HepG2 (cell line): ENCODE measurements around the gene GUK1. TPM values are rescaled to one million over a fixed set of nuclear protein-coding genes. Genes with fewer than 3 reads are reported as not detected.

Experiments used
- ATAC-seq: fragments of 200-7000 bp; cut with Tn5 transposase; 3 replicates; pipeline ENCODE4 v1.9.1; 2020; ENCODE audit warnings: mild to moderate bottlenecking, moderate library complexity
- BruUV-seq: library from RNA; stranded (reverse); fragments of 400-500 nt; replicated peaks from 2 replicates; lab custom pipeline; 2021; lab: Mats Ljungman, UMichigan
- CTCF ChIA-PET: fragments of 300-600 bp; formaldehyde crosslinking; extraction: SDS; loops from one replicate; lab custom pipeline; 2021; ENCODE audit warnings: low total read pairs, inconsistent platforms, low intra/inter-chr PET ratio; lab: Yijun Ruan, JAX
- POLR2A ChIA-PET: fragments of 350-600 bp; sonication (Branson Sonifier 250); formaldehyde crosslinking; loops from one replicate; lab custom pipeline; 2020; ENCODE audit warnings: antibody characterized with exemption, inconsistent platforms; lab: Yijun Ruan, JAX
- DNase-seq: peaks from one replicate; pipeline ENCODE4 v3.0.0-alpha.2; 2015; ENCODE audit warnings: low spot score
- FAIRE-seq: peaks from 3 replicates; lab custom pipeline; 2011; peaks lifted over from hg19 to GRCh38; lab: Jason Lieb, UNC
- H2AFZ ChIP-seq: one replicate; pipeline ENCODE4 v1.6.1; 2011; ENCODE audit warnings: low read length, inconsistent platforms
- H3K27ac ChIP-seq: fragments of 300-600 bp; 3 replicates; pipeline ENCODE4 v1.8.0; 2011; ENCODE audit warnings: mixed run types, mild to moderate bottlenecking, mixed read lengths, low read length, inconsistent platforms; ENCODE audit not compliant: insufficient read depth; ENCODE audit errors: extremely low read length
- H3K27me3 ChIP-seq, 2 experiments: fragments of 200-600 bp in 1 of 2; 2 replicates in 1 of 2; 3 replicates in 1 of 2; pipeline versions ENCODE4 v1.6.0 to v1.8.0; 2011; ENCODE audit warnings: low read length in 2 of 2, mild to moderate bottlenecking in 2 of 2, moderate library complexity in 2 of 2, inconsistent platforms in 1 of 2; ENCODE audit not compliant: insufficient read depth in 2 of 2, control insufficient read depth in 1 of 2
- H3K36me3 ChIP-seq, 2 experiments: fragments of 200-600 bp in 1 of 2; replicated peaks in 1 of 2; 2 replicates in 1 of 2; 3 replicates in 1 of 2; pipeline versions ENCODE4 v1.5.1 to v1.8.0; 2011; ENCODE audit warnings: low read length in 2 of 2, inconsistent platforms in 1 of 2; ENCODE audit not compliant: insufficient read depth in 2 of 2, control insufficient read depth in 1 of 2
- H3K4me1 ChIP-seq: 2 replicates; pipeline ENCODE4 v1.5.1; 2012; ENCODE audit warnings: low read length, inconsistent platforms; ENCODE audit not compliant: insufficient read depth
- H3K4me2 ChIP-seq: 2 replicates; pipeline ENCODE4 v1.6.0; 2011; ENCODE audit warnings: low read depth, low read length, inconsistent platforms
- H3K4me3 ChIP-seq, 3 experiments: fragments of 200-600 bp in 1 of 3; sonication (generic), shearing (Covaris generic) in 1 of 3; replicated peaks in 1 of 3; 2 replicates each; pipeline ENCODE4 v1.5.1; 2011 to 2016; ENCODE audit warnings: low read length in 3 of 3, inconsistent platforms in 2 of 3, low read depth in 2 of 3, mild to moderate bottlenecking in 2 of 3, control low read depth in 1 of 3, mixed read lengths in 1 of 3; ENCODE audit not compliant: insufficient read depth in 1 of 3
- H3K79me2 ChIP-seq: one replicate; pipeline ENCODE4 v1.6.1; 2011; ENCODE audit warnings: low read length, inconsistent platforms; ENCODE audit not compliant: insufficient read depth
- H3K9ac ChIP-seq: 2 replicates; pipeline ENCODE4 v1.6.0; 2011; ENCODE audit warnings: mild to moderate bottlenecking, low read depth, low read length, inconsistent platforms; ENCODE audit not compliant: insufficient read depth
- H3K9me3 ChIP-seq: 2 replicates; pipeline ENCODE4 v1.5.1; 2012; ENCODE audit warnings: mild to moderate bottlenecking, low read length
- H4K20me1 ChIP-seq: 2 replicates; pipeline ENCODE4 v1.6.0; 2011; ENCODE audit warnings: inconsistent platforms, mild to moderate bottlenecking, low read length, moderate library complexity; ENCODE audit not compliant: insufficient read depth
- CBX5 ChIP-seq: sonication (generic); formaldehyde crosslinking; IDR thresholded peaks from 2 replicates; pipeline ENCODE4 v1.4.0; 2020; ENCODE audit warnings: missing genetic modification reagents, borderline replicate concordance
- DMAP1 ChIP-seq: IDR thresholded peaks from 2 replicates; pipeline ENCODE4 v1.6.1; 2016
- EP300 ChIP-seq, 3 experiments: sonication (generic) in 1 of 3; formaldehyde crosslinking in 1 of 3; IDR thresholded peaks; 2 replicates each; pipeline versions ENCODE4 v1.5.1 to v1.6.1; 2011 to 2020; ENCODE audit warnings: low read depth in 2 of 3, low read length in 2 of 3, borderline replicate concordance in 1 of 3, improper control_type of control experiment in 1 of 3, mild to moderate bottlenecking in 1 of 3, missing genetic modification reagents in 1 of 3, moderate library complexity in 1 of 3
- JUNB ChIP-seq: sonication (generic); formaldehyde crosslinking; IDR thresholded peaks from 2 replicates; pipeline ENCODE4 v1.8.0; 2022; ENCODE audit warnings: missing genetic modification reagents, mild to moderate bottlenecking, borderline replicate concordance
- LRRFIP1 ChIP-seq: sonication (generic); formaldehyde crosslinking; conservative IDR thresholded peaks from 2 replicates; pipeline ENCODE4 v1.4.0; 2020; ENCODE audit warnings: missing genetic modification reagents
- ZBTB1 ChIP-seq: sonication (generic); formaldehyde crosslinking; IDR thresholded peaks from 2 replicates; pipeline ENCODE4 v1.4.0; 2020; ENCODE audit warnings: missing genetic modification reagents, borderline replicate concordance
- ZBTB39 ChIP-seq: sonication (generic); formaldehyde crosslinking; IDR thresholded peaks from 2 replicates; pipeline ENCODE4 v1.5.0; 2020; ENCODE audit warnings: missing genetic modification reagents
- ZNF335 ChIP-seq: sonication (generic); formaldehyde crosslinking; IDR thresholded peaks from 2 replicates; pipeline ENCODE4 v1.4.0; 2020; ENCODE audit warnings: missing genetic modification reagents
- ZNF619 ChIP-seq: sonication (generic); formaldehyde crosslinking; IDR thresholded peaks from 2 replicates; pipeline ENCODE4 v1.4.0; 2020; ENCODE audit warnings: mild to moderate bottlenecking, missing genetic modification reagents
- ZNF652 ChIP-seq: IDR thresholded peaks from 2 replicates; pipeline ENCODE4 v1.6.1; 2016; ENCODE audit warnings: low read depth, borderline replicate concordance
- ZNF709 ChIP-seq: sonication (generic); formaldehyde crosslinking; IDR thresholded peaks from 2 replicates; pipeline ENCODE4 v1.5.0; 2020; ENCODE audit warnings: mild to moderate bottlenecking, missing genetic modification reagents
- ZNF784 ChIP-seq: sonication (generic); formaldehyde crosslinking; IDR thresholded peaks from 2 replicates; pipeline ENCODE4 v1.5.1; 2020; ENCODE audit warnings: missing genetic modification reagents, mild to moderate bottlenecking, borderline replicate concordance
- ZNF878 ChIP-seq: sonication (generic); formaldehyde crosslinking; IDR thresholded peaks from 2 replicates; pipeline ENCODE4 v1.8.1; 2023; ENCODE audit warnings: mild to moderate bottlenecking, missing genetic modification reagents, moderate library complexity
- WGBS: methylation state at CpG from one replicate; pipeline ENCODE4 v1.1.6; 2017; ENCODE audit warnings: low lambda C conversion rate; 5-methylcytosine and 5-hydroxymethylcytosine counted together
- in situ Hi-C: cut with HindIII; loops from 2 replicates; pipeline ENCODE4 v1.10.0; 2017; ENCODE audit warnings: low pct_unique_long_range_greater_than_20kb; ENCODE audit not compliant: extremely low pct_ligation_motif_present
- intact Hi-C: fragments of 100-400 bp; cut with micrococcal nuclease; formaldehyde crosslinking; loops from one replicate; pipeline ENCODE4 v1.10.0; 2022; ENCODE audit not compliant: unreplicated experiment
- polyA plus RNA-seq, 8 experiments: library from polyadenylated mRNA; depleted of rRNA in 3 of 8; stranded (reverse) in 7 of 8; unstranded in 1 of 8; fragments of >200 nt; fragmentation: Illumina TruSeq in 4 of 8; extraction: Trizol in 4 of 8; gene quantifications; 2 replicates each; pipeline versions ENCODE4 v1.2.1 to v1.2.3, GENCODE V29; 2011 to 2016; ENCODE audit warnings: low read depth in 4 of 8, missing spikeins in 1 of 8, mixed read lengths in 1 of 8; ENCODE audit not compliant: insufficient read depth in 1 of 8
- total RNA-seq, 5 experiments: library from RNA; depleted of rRNA; stranded (reverse); fragments of >200 nt; fragmentation: Illumina TruSeq; extraction: Trizol; gene quantifications; 2 replicates each; pipeline ENCODE4 v1.2.3, GENCODE V29; 2016; ENCODE audit warnings: low read depth in 1 of 5

Gene GUK1
- total and polyA plus RNA-seq, 2 of the 13 experiments (the other 11 are each of a cell fraction or from before 2014, with no cell fraction given), result 116 to 154 TPM

- Histone ChIP-seq H3K9ac (no peak overlapping the region), H3K4me3 (no peak overlapping the region), H3K79me2 (peaks cover 5% of the 10 kb centered on the region)
- TF ChIP-seq CBX5 (CRISPR knock-in tag), result no peak
- TF ChIP-seq ZBTB1 (CRISPR knock-in tag), result no peak
- no peak for TF ChIP-seq LRRFIP1
- no peak for TF ChIP-seq ZNF784 (CRISPR knock-in tag)
- TF ChIP-seq ZNF619 (CRISPR knock-in tag), result no peak
- no peak for TF ChIP-seq ZNF652 (CRISPR knock-in tag)
- no peak for TF ChIP-seq DMAP1 (CRISPR knock-in tag)
- no peak for TF ChIP-seq EP300 (IDR thresholded peaks at IDR 0.05; ENCODE audit: low read depth in 2 of 2, low read length in 2 of 2)
- no peak for TF ChIP-seq EP300 (CRISPR knock-in tag; IDR thresholded peaks at IDR 0.05; ENCODE audit: borderline replicate concordance)
- TF ChIP-seq ZNF335, result no peak
- no peak for TF ChIP-seq ZBTB39 (CRISPR knock-in tag)
- TF ChIP-seq ZNF878, result no peak
- no peak for TF ChIP-seq ZNF709 (CRISPR knock-in tag)
- no peak for TF ChIP-seq JUNB (CRISPR knock-in tag)
- TF ChIP-seq, all 625 proteins: peak for 0
- intact Hi-C loops (no loop called here), in situ Hi-C loops (no loop called here)
- H3K27me3 ChIP-seq, result no peaks in the 10 kb centered on the region
- ATAC-seq, result no peak
- CTCF ChIA-PET, result no interaction called here
- POLR2A ChIA-PET, result no interaction called here
- H3K36me3 ChIP-seq, result no peaks in the 10 kb centered on the region
- BruUV-seq, result no TSS peak
- FAIRE-seq, result no peak
- no peak overlapping the region for H3K27ac ChIP-seq
- H3K4me1 ChIP-seq, result peaks cover 19% of the 10 kb centered on the region
- no peak overlapping the region for H2AFZ ChIP-seq
- H3K4me2 ChIP-seq, result no peak overlapping the region
- 91% methylated on average over 10 of the region's 12 CpGs for WGBS
- no peaks in the 10 kb centered on the region for H3K9me3 ChIP-seq
- 0 out of 2 replicates have a peak, but pooled peaks cover 1% of the 10 kb centered on the region for H4K20me1 ChIP-seq
- no peak for DNase-seq
Measured at GRCh38 chr1:228168563-228169270, 28.6 kb downstream of the GUK1 start.
